NT2/D1 (cell line): Measurements from ENCODE around the gene RXFP2.

Source experiments
- SUZ12 ChIP-seq: IDR thresholded peaks from 2 replicates; pipeline ENCODE4 v1.6.1; 2011; ENCODE audit not compliant: insufficient read length, insufficient read depth; ENCODE audit errors: extremely low read depth
- YY1 ChIP-seq: IDR thresholded peaks from 2 replicates; pipeline ENCODE4 v1.6.1; 2011; ENCODE audit not compliant: insufficient read length, insufficient read depth
- ZNF274 ChIP-seq: IDR thresholded peaks from 2 replicates; pipeline ENCODE4 v1.6.1; 2011; ENCODE audit warnings: mild to moderate bottlenecking, low read depth, low read length

DNA sequence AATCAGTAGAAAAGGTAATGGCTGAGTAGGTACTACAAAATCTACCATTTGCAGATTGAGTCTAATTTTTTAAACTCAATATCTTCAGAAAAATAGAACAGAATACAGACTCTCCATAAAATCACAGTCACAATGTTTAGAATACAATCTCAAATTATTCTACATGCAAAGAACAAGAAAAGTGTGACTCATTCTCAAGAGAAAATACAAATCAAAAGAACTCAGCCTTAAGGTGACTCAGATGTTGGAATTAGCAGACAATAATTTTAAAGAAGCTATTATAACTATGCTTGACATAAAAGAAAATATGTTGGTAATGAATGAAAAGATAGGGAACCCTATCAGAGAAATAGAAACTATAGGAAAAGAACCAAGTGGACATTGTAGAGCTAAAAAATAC, 78.9 kb downstream of the RXFP2 start:
- TF ChIP-seq YY1 (no peak), ZNF274 (no peak), SUZ12 (no peak)
